Measurements from ENCODE around the gene PICALM. TPM values are rescaled to one million over a fixed set of nuclear protein-coding genes. Genes with fewer than 3 reads are reported as not detected.

The PICALM gene
- total RNA-seq, 3 donors from 2014 or later (not counting 1 experiment from before 2014, with no cell fraction given) = 262 to 291 (median 285) TPM

DNA sequence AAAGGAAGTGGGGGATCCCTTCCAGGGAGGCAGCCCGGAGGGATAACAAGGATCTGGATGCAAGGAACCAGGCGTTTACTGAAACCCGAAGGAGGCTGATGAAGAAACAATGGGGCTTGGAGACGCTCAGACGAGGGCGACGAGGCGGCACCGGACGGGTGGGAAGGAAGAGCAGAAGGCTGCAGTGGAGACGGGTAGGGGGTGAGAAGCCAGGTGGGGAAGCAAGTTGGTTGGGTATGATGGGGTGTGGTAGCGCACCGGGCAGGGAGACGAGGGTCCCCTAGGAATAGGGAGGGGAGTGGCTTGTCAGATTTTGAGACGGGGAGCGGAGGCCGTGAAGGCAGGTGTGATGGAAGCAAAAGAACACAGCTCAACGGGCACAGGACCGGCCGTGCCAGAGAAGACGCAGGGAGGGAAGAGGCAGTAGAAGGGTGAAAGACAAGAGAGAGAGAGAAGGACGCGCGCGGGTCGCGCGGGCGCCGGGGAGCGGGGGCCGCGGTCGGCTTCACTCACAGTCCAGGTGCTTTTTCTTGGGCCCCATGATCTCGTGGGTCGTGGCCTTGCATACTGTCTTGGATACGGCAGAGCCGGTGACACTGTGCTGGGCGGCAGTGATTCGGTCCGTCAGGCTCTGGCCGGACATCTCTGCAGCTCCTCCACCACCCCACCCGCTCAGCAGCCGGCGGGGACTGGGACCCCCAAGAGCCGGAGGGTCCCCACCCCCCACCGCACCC lies 579 bp downstream of the PICALM start:
- peak; percentile 20 to 30 (median 25) for ATAC-seq
- no peaks in the 10 kb centered on the region for H3K27me3 Mint-ChIP-seq (ENCODE audit: low read depth in 2 of 2)
- intact Hi-C loops (cut with micrococcal nuclease) = loop anchor here (2.0 to 5.0 kb wide), 4 partner anchors 22 to 406 kb away; no protein-coding TSS in a partner anchor
- peaks cover 9% of the 10 kb centered on the region for H3K36me3 Mint-ChIP-seq
- Histone ChIP-seq H3K27ac (ENCODE audit: low read length) (peak overlapping the region; percentile 91), H3K27me3 (ENCODE audit: control insufficient read depth, insufficient read depth, low read length) (no peaks in the 10 kb centered on the region), H3K36me3 (ENCODE audit: control insufficient read depth, insufficient read depth, low read length) (no peaks in the 10 kb centered on the region), H3K4me1 (ENCODE audit: control insufficient read depth, insufficient read depth, low read length) (peaks cover 20% of the 10 kb centered on the region), H3K9me3 (ENCODE audit: control insufficient read depth, insufficient read depth, low read length) (no peaks in the 10 kb centered on the region), H3K4me3 (ENCODE audit: low read length) (peak overlapping the region; percentile 76)
- H3K4me3 Mint-ChIP-seq = peak overlapping the region; percentile 100
- peak overlapping the region; percentile 97 to 100 for H3K27ac Mint-ChIP-seq
- DNase-seq = peak; percentile 51 to 64
- TF ChIP-seq, protein P1, sequence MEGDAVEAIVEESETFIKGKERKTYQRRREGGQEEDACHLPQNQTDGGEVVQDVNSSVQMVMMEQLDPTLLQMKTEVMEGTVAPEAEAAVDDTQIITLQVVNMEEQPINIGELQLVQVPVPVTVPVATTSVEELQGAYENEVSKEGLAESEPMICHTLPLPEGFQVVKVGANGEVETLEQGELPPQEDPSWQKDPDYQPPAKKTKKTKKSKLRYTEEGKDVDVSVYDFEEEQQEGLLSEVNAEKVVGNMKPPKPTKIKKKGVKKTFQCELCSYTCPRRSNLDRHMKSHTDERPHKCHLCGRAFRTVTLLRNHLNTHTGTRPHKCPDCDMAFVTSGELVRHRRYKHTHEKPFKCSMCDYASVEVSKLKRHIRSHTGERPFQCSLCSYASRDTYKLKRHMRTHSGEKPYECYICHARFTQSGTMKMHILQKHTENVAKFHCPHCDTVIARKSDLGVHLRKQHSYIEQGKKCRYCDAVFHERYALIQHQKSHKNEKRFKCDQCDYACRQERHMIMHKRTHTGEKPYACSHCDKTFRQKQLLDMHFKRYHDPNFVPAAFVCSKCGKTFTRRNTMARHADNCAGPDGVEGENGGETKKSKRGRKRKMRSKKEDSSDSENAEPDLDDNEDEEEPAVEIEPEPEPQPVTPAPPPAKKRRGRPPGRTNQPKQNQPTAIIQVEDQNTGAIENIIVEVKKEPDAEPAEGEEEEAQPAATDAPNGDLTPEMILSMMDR (IDR thresholded peaks at IDR 0.05) = no peak
- no peaks in the 10 kb centered on the region for H3K9me3 Mint-ChIP-seq
- under 1% methylated on average over 46 of the region's 47 CpGs for WGBS (ENCODE audit: insufficient coverage)
- peaks cover 54% of the 10 kb centered on the region in 2 donors for H3K4me1 Mint-ChIP-seq

DNA sequence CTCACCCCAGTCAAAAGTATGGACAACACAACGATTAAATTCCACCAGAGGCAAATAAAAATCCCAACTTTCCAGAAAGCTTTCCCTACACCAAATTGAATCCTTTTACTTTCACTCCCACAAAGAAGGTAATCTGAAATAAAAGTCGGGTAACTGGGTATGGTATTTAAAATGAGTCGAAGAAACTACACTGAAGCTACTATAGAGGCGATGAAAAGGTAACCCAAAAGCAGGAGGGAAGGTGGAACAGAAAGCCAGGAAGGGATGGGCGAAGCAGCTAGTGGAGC lies 1.1 kb downstream of the PICALM start:
- Histone ChIP-seq H3K27me3 (ENCODE audit: control insufficient read depth, insufficient read depth, low read length) (no peaks in the 10 kb centered on the region), H3K36me3 (ENCODE audit: control insufficient read depth, insufficient read depth, low read length) (no peaks in the 10 kb centered on the region), H3K9me3 (ENCODE audit: control insufficient read depth, insufficient read depth, low read length) (no peaks in the 10 kb centered on the region), H3K4me3 (ENCODE audit: low read length) (peak overlapping the region; percentile 76), H3K27ac (ENCODE audit: low read length) (peak overlapping the region; percentile 91), H3K4me1 (ENCODE audit: control insufficient read depth, insufficient read depth, low read length) (peaks cover 20% of the 10 kb centered on the region)
- TF ChIP-seq, protein P1 (IDR thresholded peaks at IDR 0.05) = no peak
- peaks cover 55 to 59% of the 10 kb centered on the region in 2 donors for H3K4me1 Mint-ChIP-seq
- H3K9me3 Mint-ChIP-seq = no peaks in the 10 kb centered on the region
- ATAC-seq (no peak), DNase-seq (no peak)
- H3K36me3 Mint-ChIP-seq = peaks cover 9% of the 10 kb centered on the region
- peak overlapping the region; percentile 100 for H3K4me3 Mint-ChIP-seq
- H3K27ac Mint-ChIP-seq = peak overlapping the region; percentile 97 to 100
- intact Hi-C loops (cut with micrococcal nuclease) = loop anchor here (2.0 to 5.0 kb wide), 4 partner anchors 21 to 405 kb away; no protein-coding TSS in a partner anchor
- no peaks in the 10 kb centered on the region for H3K27me3 Mint-ChIP-seq (ENCODE audit: low read depth in 2 of 2)
- 0% methylated on average over 4 of the region's 5 CpGs for WGBS (ENCODE audit: insufficient coverage)

DNA sequence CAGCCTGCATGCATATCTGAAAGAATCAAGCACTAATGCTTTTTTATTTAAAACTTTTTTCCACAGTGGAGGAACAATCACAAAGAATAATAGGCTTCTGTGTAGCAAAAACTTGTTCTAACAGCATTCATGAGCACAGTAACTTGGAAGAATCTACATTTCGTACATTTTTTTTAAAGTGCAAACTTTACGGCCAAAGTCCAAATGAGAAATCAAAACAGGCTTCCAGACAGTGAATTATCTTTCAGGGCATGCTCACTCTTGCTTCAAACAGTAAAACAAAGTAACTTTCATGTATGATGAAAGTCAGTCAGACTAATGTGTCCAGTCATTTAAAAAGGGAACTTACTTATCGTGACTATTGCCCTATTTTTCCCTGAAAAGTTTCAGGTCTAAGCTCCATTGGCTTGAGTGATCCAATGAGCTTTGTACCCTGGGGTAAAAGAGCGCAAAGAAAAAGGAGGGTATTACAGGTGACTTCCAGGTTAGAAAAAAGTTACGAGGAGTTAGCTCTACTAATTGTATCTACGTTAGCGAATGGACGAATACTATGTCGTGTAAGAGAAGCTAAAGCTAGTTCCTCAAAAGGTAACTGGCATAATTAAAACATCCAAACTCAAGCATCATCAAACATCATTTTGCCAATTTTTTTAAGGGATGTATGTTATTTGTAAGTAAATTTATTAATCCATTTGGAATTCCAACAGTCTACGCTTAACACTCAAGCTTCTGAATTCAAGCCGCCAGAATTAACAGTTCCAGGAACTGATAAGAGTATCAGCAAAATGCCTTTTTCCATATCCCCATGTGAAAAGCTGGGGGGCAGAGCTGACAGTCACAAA lies 1.7 kb downstream of the PICALM start:
- 0% methylated on average over 10 of the region's 11 CpGs for WGBS (ENCODE audit: insufficient coverage)
- Histone ChIP-seq H3K27me3 (ENCODE audit: control insufficient read depth, insufficient read depth, low read length) (no peaks in the 10 kb centered on the region), H3K27ac (ENCODE audit: low read length) (peak overlapping the region; percentile 91), H3K9me3 (ENCODE audit: control insufficient read depth, insufficient read depth, low read length) (no peaks in the 10 kb centered on the region), H3K4me1 (ENCODE audit: control insufficient read depth, insufficient read depth, low read length) (peaks cover 22% of the 10 kb centered on the region), H3K36me3 (ENCODE audit: control insufficient read depth, insufficient read depth, low read length) (no peaks in the 10 kb centered on the region), H3K4me3 (ENCODE audit: low read length) (peak overlapping the region; percentile 76)
- DNase-seq (peak in 1 of 2 donors; percentile 51), ATAC-seq (no peak)
- intact Hi-C loops (cut with micrococcal nuclease) = loop anchor here (5.0 kb wide), 2 partner anchors 75 to 405 kb away; no protein-coding TSS in a partner anchor
- Mint-ChIP-seq H3K4me3 (peak overlapping the region; percentile 100), H3K36me3 (peaks cover 9% of the 10 kb centered on the region), H3K9me3 (no peaks in the 10 kb centered on the region), H3K27me3 (ENCODE audit: low read depth in 2 of 2) (no peaks in the 10 kb centered on the region), H3K27ac (peak overlapping the region; percentile 97 to 100), H3K4me1 (peaks cover 59 to 63% of the 10 kb centered on the region in 2 donors)
- TF ChIP-seq, protein P1 (IDR thresholded peaks at IDR 0.05) = no peak
